ENCODE measurements around the gene NLK.

Gene NLK

DNA sequence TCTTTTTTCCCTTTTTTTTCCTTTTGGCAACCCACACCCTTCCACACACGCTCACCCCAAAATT is at the start of gene NLK:
Gene NLK (plus strand): TSS at position 21 of the 64 bp plus-strand sequence. CDS start 197 bp downstream, outside the sequence.
- TF ChIP-seq, protein P1, sequence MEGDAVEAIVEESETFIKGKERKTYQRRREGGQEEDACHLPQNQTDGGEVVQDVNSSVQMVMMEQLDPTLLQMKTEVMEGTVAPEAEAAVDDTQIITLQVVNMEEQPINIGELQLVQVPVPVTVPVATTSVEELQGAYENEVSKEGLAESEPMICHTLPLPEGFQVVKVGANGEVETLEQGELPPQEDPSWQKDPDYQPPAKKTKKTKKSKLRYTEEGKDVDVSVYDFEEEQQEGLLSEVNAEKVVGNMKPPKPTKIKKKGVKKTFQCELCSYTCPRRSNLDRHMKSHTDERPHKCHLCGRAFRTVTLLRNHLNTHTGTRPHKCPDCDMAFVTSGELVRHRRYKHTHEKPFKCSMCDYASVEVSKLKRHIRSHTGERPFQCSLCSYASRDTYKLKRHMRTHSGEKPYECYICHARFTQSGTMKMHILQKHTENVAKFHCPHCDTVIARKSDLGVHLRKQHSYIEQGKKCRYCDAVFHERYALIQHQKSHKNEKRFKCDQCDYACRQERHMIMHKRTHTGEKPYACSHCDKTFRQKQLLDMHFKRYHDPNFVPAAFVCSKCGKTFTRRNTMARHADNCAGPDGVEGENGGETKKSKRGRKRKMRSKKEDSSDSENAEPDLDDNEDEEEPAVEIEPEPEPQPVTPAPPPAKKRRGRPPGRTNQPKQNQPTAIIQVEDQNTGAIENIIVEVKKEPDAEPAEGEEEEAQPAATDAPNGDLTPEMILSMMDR (conservative IDR thresholded peaks at IDR 0.05; ENCODE audit: low read depth, low read length): no peak

GRCh38 chr17:27993161-27993695 is 49.2 kb upstream of the NLK start:
- TF ChIP-seq, protein P1 (conservative IDR thresholded peaks at IDR 0.05; ENCODE audit: low read depth, low read length): no peak
- no peak for DNase-seq (ENCODE audit: low read depth)
- no peak overlapping the region for H3K4me3 ChIP-seq (ENCODE audit: low read depth, low read length)

More for the DNA sequence above, at the start of gene NLK:
- peak within 1 kb of the TSS; percentile 79 for H3K4me3 ChIP-seq (ENCODE audit: low read depth, low read length)
- DNase-seq (ENCODE audit: low read depth): no peak

DNA sequence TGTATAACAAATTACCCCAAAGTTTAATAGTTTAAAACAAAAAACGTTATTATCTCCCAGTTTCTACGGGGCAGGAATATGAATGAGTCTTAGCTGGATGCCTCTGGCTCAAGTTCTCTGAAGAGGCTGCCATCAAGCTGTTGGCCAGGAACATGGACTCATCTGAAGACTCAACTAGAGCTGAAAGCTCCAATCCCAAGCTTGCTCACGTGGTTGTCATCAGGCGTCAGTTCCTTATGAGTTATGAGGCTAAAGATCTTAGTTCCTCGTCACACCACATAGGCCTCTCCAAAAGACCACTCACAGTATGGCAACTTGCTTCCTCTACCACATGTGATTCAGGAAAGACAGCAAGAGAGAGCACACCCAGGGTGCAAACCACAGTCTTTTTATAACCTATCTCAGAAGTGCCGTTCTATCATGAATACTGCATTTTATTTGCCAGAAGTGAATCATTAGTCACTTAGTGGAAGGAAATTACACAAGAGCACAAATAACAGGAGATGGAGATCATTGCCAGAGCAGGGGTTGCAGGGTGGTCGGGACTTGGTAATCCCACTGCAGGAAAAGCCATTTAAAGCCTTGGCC is 48.7 kb upstream of the NLK start:
- DNase-seq (ENCODE audit: low read depth): no peak
- TF ChIP-seq, protein P1 (conservative IDR thresholded peaks at IDR 0.05; ENCODE audit: low read depth, low read length): no peak
- H3K4me3 ChIP-seq (ENCODE audit: low read depth, low read length): no peak overlapping the region

- DNase-seq (ENCODE audit: low read depth): no peak
- TF ChIP-seq, protein P1 (conservative IDR thresholded peaks at IDR 0.05; ENCODE audit: low read depth, low read length): no peak
- H3K4me3 ChIP-seq (ENCODE audit: low read depth, low read length): no peak overlapping the region
These were observed 47.9 kb upstream of the NLK start for GRCh38 chr17:27994586-27994985.

GRCh38 chr17:27995554-27995953 is 46.9 kb upstream of the NLK start:
- no peak for DNase-seq (ENCODE audit: low read depth)
- TF ChIP-seq, protein P1 (conservative IDR thresholded peaks at IDR 0.05; ENCODE audit: low read depth, low read length): no peak

DNA sequence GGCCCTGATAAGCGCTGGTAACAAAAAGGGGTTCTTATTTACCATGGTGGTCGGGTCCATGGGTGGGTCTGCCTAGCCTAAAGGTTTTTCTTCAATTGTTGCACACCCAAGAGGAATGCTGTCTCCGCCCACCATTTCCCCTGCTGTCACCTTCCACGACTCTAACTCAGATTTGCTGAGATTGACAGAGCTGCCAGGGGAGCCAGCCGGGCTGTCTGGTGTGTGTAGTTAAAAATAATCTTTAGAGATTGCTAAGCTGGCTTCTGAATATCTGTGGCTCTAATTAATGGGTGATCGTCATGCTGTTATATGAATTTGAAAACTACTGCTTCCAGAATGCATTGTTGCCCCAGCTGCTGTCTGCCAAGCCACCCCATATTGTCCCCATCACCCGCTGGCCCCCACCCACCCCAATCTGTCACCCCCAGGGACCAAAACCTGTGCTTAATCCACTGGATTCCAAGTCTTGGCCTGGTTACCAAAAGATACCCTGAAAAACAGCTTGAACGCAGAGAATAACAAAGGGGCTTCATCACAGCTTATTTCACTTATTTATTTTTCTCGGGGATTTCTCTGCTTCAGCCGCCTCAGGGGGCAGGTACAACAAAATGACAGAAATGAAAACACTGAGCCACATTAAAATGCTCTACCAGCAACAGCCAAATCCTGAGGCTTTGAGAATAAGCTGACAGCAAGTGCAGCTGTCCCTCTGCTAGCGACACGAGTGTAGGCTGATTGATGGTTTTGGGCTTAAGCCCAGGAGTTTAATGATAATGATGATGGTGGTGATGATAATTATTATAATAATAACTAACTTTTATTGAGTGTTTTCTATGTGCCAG is 46.1 kb upstream of the NLK start:
- H3K4me3 ChIP-seq (ENCODE audit: low read depth, low read length): no peak overlapping the region
- no peak for DNase-seq (ENCODE audit: low read depth)
- TF ChIP-seq, protein P1 (conservative IDR thresholded peaks at IDR 0.05; ENCODE audit: low read depth, low read length): no peak

More at GRCh38 chr17:27995554-27995953, 46.9 kb upstream of the NLK start:
- no peak overlapping the region for H3K4me3 ChIP-seq (ENCODE audit: low read depth, low read length)

GRCh38 chr17:27997044-27997401 is 45.5 kb upstream of the NLK start:
- DNase-seq (ENCODE audit: low read depth): no peak
- no peak overlapping the region for H3K4me3 ChIP-seq (ENCODE audit: low read depth, low read length)

More at GRCh38 chr17:27997044-27997401, 45.5 kb upstream of the NLK start:
- TF ChIP-seq, protein P1 (conservative IDR thresholded peaks at IDR 0.05; ENCODE audit: low read depth, low read length): no peak

Measured in choroid plexus epithelial cell (primary cell).